ENCODE results near the gene PACS2.
"Not testable (repeated sequence)": the region's sequence is repeated elsewhere in the genome, so short reads cannot be mapped to it uniquely, and the experiment has no call there.

PACS2 gene

DNA sequence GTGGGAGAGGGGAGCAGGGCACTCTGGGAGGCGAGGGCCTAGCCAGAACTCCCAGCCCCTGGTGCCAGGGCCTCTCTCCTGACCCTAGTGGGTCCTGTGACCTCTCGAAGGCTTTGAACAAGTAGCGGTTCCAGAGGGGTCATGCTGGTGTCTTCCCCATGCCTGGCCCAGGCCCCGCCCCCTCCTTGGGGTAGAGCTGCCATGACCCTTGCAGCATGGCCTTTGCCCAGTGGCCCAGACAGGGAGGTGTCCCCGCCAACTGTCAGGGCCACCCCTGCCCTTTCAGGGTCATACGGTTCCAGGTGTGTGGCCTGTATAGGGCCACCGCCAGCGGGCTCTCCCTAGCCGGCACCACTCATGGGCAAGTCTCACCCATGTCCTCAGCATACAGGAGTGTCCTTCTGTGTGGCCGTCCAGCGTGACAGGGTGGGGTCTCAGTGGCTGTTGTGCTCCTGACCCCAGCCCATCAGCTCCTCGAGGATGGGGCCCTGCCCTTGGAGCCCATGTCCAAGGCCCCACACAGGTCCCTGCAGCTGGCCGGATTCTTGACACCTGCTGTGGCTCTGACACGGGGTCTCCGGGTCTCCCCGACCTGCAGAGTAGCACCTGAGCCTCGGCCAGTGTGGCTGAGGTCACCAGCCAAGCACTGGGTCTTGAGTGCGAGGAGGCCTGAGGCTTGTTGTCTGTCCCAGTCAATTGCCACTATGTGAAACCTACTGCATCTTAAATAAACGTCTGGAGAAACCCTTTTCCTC, 34.6 kb downstream of the PACS2 start:
- no peak for DNase-seq (ENCODE audit: low read depth, low spot score)

DNA sequence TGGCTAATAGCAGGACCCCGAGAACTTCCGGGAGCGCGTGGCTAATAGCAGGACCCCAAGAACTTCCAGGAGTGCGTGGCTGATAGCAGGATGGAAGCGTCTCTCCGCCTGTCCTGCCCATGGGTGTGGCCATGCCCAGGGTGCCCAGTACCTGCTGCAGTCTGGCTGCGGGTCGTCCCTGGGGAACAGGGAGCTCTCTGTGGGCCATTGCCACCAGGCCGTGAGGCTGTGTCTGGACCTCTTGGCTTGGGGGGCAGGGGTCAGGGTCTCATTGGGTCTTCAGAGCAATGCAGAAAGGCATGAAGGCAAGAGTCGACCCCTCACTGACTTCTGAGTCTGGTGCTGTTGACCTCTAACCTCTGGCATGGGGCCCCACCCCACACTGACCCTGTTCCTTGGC, 35.4 kb downstream of the PACS2 start:
- no peak for DNase-seq (ENCODE audit: low read depth, low spot score)

GRCh38 chr14:105350450-105351244, 36.1 kb downstream of the PACS2 start:
- DNase-seq (ENCODE audit: low read depth, low spot score), result no peak

DNA sequence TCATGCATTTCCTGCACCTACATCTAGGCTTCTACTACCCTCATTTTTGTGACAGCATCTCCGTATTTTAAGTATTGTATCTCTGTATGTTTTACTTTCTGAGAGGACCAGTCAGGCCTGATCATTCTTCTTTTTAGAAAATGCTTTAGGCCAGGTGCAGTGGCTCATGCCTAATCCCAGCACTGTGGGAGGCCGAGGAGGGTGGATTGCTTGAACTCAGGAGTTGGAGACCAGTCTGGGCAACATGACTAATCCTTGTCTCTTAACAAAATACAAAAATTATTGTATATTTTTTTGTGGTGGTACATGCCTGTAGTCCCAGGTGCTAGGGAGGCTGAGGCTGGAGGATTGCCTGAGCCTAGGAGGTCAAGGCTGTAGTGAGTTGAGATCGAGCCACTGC, 36.9 kb downstream of the PACS2 start:
- DNase-seq (ENCODE audit: low read depth, low spot score), result no peak

DNA sequence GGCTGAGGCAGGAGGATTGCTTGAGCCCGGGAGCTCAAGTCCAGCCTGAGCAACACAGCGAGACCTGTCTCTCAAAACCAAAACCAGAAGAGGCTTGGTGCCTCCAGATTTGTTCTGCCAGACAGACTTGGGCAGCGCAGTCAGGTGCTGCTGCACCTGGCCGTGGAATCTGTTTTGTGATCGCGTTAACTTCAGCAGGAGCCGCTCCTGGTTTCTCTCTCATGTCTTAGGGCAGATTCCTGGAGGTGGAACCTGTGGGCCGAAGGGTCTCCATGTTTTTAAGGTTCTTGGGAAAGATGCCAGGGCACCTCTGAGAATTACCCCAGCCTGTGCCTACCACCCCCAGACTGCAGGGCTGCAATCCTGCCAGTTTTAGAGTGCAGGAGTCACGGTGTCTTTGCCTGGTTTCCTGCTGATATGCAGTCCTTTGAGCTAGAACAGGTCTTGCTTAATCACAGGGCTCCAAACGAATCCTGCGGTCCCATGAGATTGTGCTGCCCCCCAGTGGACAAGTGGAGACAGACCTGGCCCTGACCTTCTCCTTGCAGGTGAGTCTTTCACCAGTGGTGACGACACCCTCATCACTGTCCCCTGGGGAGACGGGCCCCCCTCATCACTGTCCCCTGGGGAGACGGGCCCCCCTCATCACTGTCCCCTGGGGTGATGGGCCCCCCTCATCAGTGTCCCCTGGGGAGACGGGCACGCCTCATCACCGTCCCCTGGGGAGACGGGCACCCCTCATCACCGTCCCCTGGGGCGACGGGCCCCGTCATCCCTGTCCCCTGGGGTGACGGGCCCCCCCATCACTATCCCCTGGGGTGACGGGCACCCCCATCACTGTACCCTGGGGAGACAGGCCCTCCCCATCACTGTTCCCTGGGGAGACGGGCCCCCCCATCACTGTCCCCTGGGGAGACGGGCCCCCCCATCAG, 37.6 kb downstream of the PACS2 start:
- DNase-seq (ENCODE audit: low read depth, low spot score), result no peak

- no peak for DNase-seq (ENCODE audit: low read depth, low spot score)
These were observed 38.6 kb downstream of the PACS2 start for GRCh38 chr14:105353136-105353535.

DNA sequence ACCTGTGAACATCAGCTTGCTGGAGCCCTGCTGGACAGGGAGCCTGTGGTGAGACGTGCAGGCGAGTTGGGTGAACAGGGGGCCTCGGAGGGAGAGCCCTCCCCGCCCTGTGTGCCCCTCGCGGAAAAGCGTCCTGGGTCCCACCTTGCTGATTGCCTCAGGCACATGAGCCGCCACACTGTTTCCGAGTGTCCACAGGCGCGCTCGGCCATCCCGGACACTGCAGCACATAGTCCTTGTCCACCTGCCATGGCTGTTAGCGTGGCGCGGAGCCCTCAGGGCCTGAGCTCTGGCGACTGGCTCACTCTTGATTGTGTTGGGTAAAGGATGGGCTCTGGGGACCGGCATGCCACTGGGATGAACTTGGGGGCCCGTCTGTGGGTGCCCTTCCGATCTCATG, 40.0 kb downstream of the PACS2 start:
- no peak for DNase-seq (ENCODE audit: low read depth, low spot score)

GRCh38 chr14:105355049-105355575, 40.6 kb downstream of the PACS2 start:
- DNase-seq (ENCODE audit: low read depth, low spot score), result no peak

- DNase-seq (ENCODE audit: low read depth, low spot score), result no peak
These were observed 41.5 kb downstream of the PACS2 start for GRCh38 chr14:105355850-105356604.

DNA sequence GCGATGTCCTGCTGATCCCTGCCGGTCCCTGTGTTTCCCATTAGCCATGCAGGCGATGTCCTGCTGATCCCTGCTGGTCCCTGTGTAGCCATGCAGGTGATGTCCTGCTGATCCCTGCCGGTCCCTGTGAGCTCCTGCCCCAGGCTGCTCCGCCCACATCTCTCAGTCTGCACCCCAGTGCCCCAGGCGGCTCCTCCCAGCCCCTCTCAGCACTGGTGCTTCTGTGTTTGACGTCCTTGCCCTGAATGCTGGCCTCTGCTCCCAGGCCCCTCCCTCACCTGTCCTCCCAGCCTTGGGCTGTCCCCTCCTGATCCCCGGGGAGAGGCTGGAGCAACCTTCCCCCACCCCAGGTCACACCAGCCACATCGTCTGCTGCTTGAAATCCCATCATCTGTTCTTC, 42.4 kb downstream of the PACS2 start:
- DNase-seq (ENCODE audit: low read depth, low spot score), result no peak

- DNase-seq (ENCODE audit: low read depth, low spot score), result no peak
These were observed 43.1 kb downstream of the PACS2 start for GRCh38 chr14:105357626-105358025.

DNA sequence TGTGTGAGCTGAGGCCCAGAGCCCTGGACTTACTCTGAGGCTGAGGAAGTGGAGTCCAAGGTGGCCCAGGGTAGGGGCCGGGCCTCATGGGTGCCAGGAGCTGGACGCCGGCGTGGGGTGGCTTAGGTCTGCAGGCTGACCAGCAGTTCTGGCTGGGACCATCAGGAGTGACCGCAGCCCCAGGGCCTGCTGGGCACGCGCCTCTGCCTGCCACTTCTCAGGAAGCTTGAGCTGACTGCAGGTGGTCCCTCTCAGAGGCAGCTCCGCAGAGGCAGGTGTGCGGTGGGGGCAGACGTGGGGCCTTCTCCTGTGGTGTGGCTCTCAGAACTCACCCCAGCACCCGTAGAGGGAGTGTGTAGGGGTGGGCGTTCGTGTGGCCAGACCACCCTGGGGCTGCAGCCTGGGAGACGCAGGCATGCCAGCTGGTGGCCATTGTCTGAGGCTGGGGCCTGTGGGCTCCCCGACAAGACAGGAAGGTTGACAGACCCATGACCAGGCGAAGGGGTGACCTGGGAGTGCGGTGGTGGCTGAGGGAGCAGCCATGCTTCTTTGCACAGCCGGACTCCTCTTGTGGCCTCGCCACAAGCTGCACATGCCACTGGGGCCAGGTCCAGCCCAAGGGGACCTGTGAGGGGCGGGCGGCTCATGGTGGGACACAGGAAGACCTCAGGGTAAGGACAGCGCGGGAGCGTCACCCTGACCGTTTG, 43.7 kb downstream of the PACS2 start:
- no peak for DNase-seq (ENCODE audit: low read depth, low spot score)

DNA sequence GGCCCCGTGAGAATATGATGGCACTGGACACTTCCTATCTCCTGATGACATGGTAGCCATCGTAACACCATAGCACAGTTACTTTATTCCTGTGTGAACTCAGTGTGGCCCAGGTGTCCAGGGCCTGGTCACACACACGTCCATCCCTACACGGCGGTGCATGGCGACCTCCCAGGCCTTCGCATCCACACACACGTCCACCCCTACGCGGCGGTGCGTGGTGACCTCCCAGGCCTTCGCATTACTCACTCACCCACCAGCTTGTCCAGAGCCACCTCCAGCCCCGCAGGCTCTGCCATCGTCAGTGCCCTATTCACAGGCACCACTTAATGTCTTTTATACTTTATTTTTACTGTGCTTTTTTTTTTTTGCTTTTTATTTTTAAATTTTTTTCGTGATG, 44.4 kb downstream of the PACS2 start:
- no peak for DNase-seq (ENCODE audit: low read depth, low spot score)

- not testable (repeated sequence) for DNase-seq (ENCODE audit: low read depth, low spot score)
These were observed 46.9 kb downstream of the PACS2 start for GRCh38 chr14:105361412-105361811.

- DNase-seq (ENCODE audit: low read depth, low spot score), result no peak
These were observed 49.5 kb downstream of the PACS2 start for GRCh38 chr14:105363847-105364708.

DNA sequence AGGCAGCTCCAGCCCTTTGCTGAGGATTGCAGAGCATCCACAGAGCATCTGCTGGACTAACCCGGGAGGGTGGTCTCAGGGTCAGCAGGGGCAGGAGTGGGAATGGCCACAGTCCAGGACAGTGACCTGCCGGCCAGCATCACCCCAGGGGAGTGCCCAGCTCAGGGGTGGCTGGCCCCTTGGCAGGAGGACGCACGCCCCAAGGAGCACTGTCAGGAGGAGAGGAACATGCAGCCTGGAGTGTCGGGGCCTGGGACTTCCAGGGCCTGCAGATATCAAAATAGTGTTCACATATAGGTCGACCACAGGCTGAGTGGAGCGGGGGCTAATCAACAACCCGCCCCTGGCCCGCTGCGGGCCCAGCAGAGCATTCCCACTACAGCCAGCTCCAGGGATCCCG, 50.6 kb downstream of the PACS2 start:
- DNase-seq (ENCODE audit: low read depth, low spot score), result no peak

- DNase-seq (ENCODE audit: low read depth, low spot score), result no peak
These were observed 51.1 kb downstream of the PACS2 start for GRCh38 chr14:105365681-105366080.

DNA sequence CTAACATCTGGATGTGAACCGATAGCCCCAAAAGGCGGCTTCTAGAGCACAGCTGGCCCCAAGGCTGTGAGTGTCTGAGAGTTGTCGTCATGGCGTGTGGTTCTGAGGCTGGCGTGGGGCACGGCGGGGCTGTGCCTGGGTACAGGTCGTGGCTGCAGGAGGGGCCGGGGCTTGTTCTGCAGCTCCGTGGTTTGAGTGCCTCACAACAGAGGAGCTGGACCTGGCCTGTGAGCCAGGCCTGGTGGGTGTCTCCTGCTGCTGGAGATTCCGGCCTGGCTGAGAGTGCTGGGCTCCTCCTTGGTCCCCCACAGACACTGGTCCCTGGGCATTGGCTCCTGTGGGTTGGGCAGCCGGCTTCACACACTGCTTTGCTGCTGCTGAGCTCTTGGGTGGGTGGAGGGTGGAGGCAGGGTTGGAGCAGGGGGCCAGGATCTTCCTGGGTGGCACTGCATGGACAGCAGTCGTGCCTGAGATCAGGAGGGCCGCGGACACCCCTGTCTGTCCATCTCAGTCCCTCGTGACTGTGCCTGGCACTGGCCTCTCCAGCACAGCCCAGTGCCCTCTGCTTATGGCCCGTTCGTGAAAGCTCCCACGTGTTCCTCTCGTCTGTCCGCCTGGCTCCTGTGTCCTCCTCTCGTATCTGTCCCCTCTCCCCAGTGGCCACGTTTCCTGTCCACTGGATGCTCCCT, 52.0 kb downstream of the PACS2 start:
- no peak for DNase-seq (ENCODE audit: low read depth, low spot score)
